ENCODE data around the gene ATOX1. TPM values are rescaled to one million over a fixed set of nuclear protein-coding genes. Genes with fewer than 3 reads are reported as not detected.

ATOX1 gene
- total and polyA plus RNA-seq, 11 donors, result 52.1 to 149 (median 71.2) TPM

GRCh38 chr5:151720215-151720614 lies 38.2 kb downstream of the ATOX1 start:
- no peaks in the 10 kb centered on the region for H3K9me3 ChIP-seq
- H3K36me3 ChIP-seq, result no peaks in the 10 kb centered on the region
- TF ChIP-seq, protein P1, sequence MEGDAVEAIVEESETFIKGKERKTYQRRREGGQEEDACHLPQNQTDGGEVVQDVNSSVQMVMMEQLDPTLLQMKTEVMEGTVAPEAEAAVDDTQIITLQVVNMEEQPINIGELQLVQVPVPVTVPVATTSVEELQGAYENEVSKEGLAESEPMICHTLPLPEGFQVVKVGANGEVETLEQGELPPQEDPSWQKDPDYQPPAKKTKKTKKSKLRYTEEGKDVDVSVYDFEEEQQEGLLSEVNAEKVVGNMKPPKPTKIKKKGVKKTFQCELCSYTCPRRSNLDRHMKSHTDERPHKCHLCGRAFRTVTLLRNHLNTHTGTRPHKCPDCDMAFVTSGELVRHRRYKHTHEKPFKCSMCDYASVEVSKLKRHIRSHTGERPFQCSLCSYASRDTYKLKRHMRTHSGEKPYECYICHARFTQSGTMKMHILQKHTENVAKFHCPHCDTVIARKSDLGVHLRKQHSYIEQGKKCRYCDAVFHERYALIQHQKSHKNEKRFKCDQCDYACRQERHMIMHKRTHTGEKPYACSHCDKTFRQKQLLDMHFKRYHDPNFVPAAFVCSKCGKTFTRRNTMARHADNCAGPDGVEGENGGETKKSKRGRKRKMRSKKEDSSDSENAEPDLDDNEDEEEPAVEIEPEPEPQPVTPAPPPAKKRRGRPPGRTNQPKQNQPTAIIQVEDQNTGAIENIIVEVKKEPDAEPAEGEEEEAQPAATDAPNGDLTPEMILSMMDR (IDR thresholded peaks at IDR 0.05), result no peak
- no peak for TF ChIP-seq POLR2A (IDR thresholded peaks at IDR 0.05)
- WGBS, 4 donors, result 92 to 96% (median 94%) methylated on average over 2 of the region's 2 CpGs
- no peaks in the 10 kb centered on the region for H3K27me3 ChIP-seq
- no peak overlapping the region for H3K4me3 ChIP-seq
- peaks cover 0 to 50% (median 10%) of the 10 kb centered on the region in 12 donors for H3K4me1 ChIP-seq
- no peak for DNase-seq
- intact Hi-C loops (cut with DNase I), result loop anchor here in 4 of 10 donors (5.0 kb wide), 2 partner anchors 58 to 63 kb away; no protein-coding TSS in a partner anchor
- peak overlapping the region in 2 of 12 donors; percentile 65 for H3K27ac ChIP-seq
- ATAC-seq, result no peak

GRCh38 chr5:151719228-151720000 lies 39.0 kb downstream of the ATOX1 start:
- intact Hi-C loops (cut with DNase I), result loop anchor here in 5 of 10 donors (1.0 to 5.0 kb wide), 3 partner anchors 59 to 62 kb away; no protein-coding TSS in a partner anchor
- 79 to 87% (median 81%) methylated on average over 6 of the region's 6 CpGs for WGBS, 4 donors
- peaks cover 0 to 50% (median 10%) of the 10 kb centered on the region in 12 donors for H3K4me1 ChIP-seq

GRCh38 chr5:151718646-151719045 lies 39.8 kb downstream of the ATOX1 start:
- DNase-seq (no peak), ATAC-seq (peak; percentile 73 to 93 (median 80))
- intact Hi-C loops (cut with DNase I), result loop anchor here in 5 of 10 donors (1.0 to 5.0 kb wide), 3 partner anchors 58 to 61 kb away; no protein-coding TSS in a partner anchor
- WGBS, 4 donors, result 59 to 71% (median 60%) methylated on average over 3 of the region's 3 CpGs
- Histone ChIP-seq H3K9me3 (no peaks in the 10 kb centered on the region), H3K27ac (peak overlapping the region in 10 of 12 donors; percentile 16 to 80 (median 42)), H3K27me3 (no peaks in the 10 kb centered on the region), H3K36me3 (no peaks in the 10 kb centered on the region), H3K4me1 (peaks cover 0 to 50% (median 10%) of the 10 kb centered on the region in 12 donors), H3K4me3 (no peak overlapping the region)
- no peak for TF ChIP-seq POLR2A (IDR thresholded peaks at IDR 0.05)
- TF ChIP-seq, protein P1 (IDR thresholded peaks at IDR 0.05), result no peak

More at GRCh38 chr5:151719228-151720000, 39.0 kb downstream of the ATOX1 start:
- TF ChIP-seq, protein P1 (IDR thresholded peaks at IDR 0.05), result peak; percentile 49 to 69 (median 60)
- TF ChIP-seq POLR2A (IDR thresholded peaks at IDR 0.05), result no peak
- Histone ChIP-seq H3K27me3 (no peaks in the 10 kb centered on the region), H3K9me3 (no peaks in the 10 kb centered on the region), H3K4me3 (no peak overlapping the region), H3K27ac (peak overlapping the region in 8 of 12 donors; percentile 16 to 80 (median 40)), H3K36me3 (no peaks in the 10 kb centered on the region)
- ATAC-seq (peak in 3 of 4 donors; percentile 42 to 75 (median 58)), DNase-seq (peak in 2 of 5 donors; percentile 37 to 41)

- WGBS, 4 donors, result 76 to 82% (median 80%) methylated on average over 2 of the region's 2 CpGs
- peak overlapping the region in 9 of 12 donors; percentile 19 to 80 (median 44) for H3K27ac ChIP-seq
- intact Hi-C loops (cut with DNase I), result loop anchor here in 2 of 10 donors (2.0 to 5.0 kb wide), 2 partner anchors 57 to 61 kb away; no protein-coding TSS in a partner anchor
- peaks cover 0 to 50% (median 10%) of the 10 kb centered on the region in 12 donors for H3K4me1 ChIP-seq
- TF ChIP-seq, protein P1 (IDR thresholded peaks at IDR 0.05), result no peak
- no peak for TF ChIP-seq POLR2A (IDR thresholded peaks at IDR 0.05)
- ATAC-seq, result peak in 1 of 4 donors; percentile 34
- H3K9me3 ChIP-seq, result no peaks in the 10 kb centered on the region
- no peak overlapping the region for H3K4me3 ChIP-seq
- no peaks in the 10 kb centered on the region for H3K27me3 ChIP-seq
- no peak for DNase-seq
- no peaks in the 10 kb centered on the region for H3K36me3 ChIP-seq
Measured at GRCh38 chr5:151718153-151718552, 40.3 kb downstream of the ATOX1 start.

Measured in heart left ventricle (tissue), 16 donors.